Osteoblast (primary cell): ENCODE data around the gene ABCC1. TPM values are rescaled to one million over a fixed set of nuclear protein-coding genes. Genes with fewer than 3 reads are reported as not detected.
"Not testable (repeated sequence)": the region's sequence is repeated elsewhere in the genome, so short reads cannot be mapped to it uniquely, and the experiment has no call there.

ENCODE experiments used
- DNase-seq: peaks from one replicate; pipeline ENCODE4 v3.0.0; 2011; ENCODE audit warnings: low spot score, mixed read lengths; ENCODE audit not compliant: insufficient read length; ENCODE audit errors: missing footprints
- H2AFZ ChIP-seq: 2 replicates; pipeline ENCODE4 v1.6.0; 2011; ENCODE audit warnings: mild to moderate bottlenecking, low read length
- H3K27ac ChIP-seq: 2 replicates; pipeline ENCODE4 v1.5.1; 2011; ENCODE audit warnings: mild to moderate bottlenecking, low read depth, low read length, moderate library complexity
- H3K27me3 ChIP-seq: 2 replicates; pipeline ENCODE4 v1.6.0; 2012; ENCODE audit warnings: mild to moderate bottlenecking, control low read depth, inconsistent platforms, low read length, moderate library complexity; ENCODE audit not compliant: insufficient read depth
- H3K36me3 ChIP-seq: 2 replicates; pipeline ENCODE4 v1.5.1; 2011; ENCODE audit warnings: mild to moderate bottlenecking, low read length, control low read depth, moderate library complexity; ENCODE audit not compliant: insufficient read depth
- H3K4me1 ChIP-seq: 2 replicates; pipeline ENCODE4 v1.5.1; 2011; ENCODE audit warnings: mild to moderate bottlenecking, low read length, control low read depth, moderate library complexity; ENCODE audit not compliant: insufficient read depth
- H3K4me2 ChIP-seq: 2 replicates; pipeline ENCODE4 v1.6.0; 2011; ENCODE audit warnings: mild to moderate bottlenecking, low read length; ENCODE audit not compliant: insufficient read depth
- H3K4me3 ChIP-seq: fragments of 200-600 bp; sonication (generic); 3 replicates; pipeline ENCODE4 v1.5.1; 2012; ENCODE audit warnings: mild to moderate bottlenecking, low read length, inconsistent platforms; ENCODE audit not compliant: insufficient read depth
- H3K79me2 ChIP-seq: 2 replicates; pipeline ENCODE4 v1.6.0; 2012; ENCODE audit warnings: mild to moderate bottlenecking, low read length, control low read depth, inconsistent platforms; ENCODE audit not compliant: insufficient read depth
- H3K9me3 ChIP-seq: 2 replicates; pipeline ENCODE4 v1.5.1; 2011; ENCODE audit warnings: low read depth, low read length, control low read depth
- H4K20me1 ChIP-seq: 2 replicates; pipeline ENCODE4 v1.6.0; 2012; ENCODE audit warnings: mild to moderate bottlenecking, low read length, control low read depth; ENCODE audit not compliant: insufficient read depth
- CTCF ChIP-seq: IDR thresholded peaks from 2 replicates; pipeline ENCODE4 v1.5.1; 2011; ENCODE audit warnings: mild to moderate bottlenecking, low read depth, low read length, moderate library complexity; ENCODE audit errors: extremely low read depth
- total RNA-seq: library from RNA; depleted of rRNA; stranded (reverse); fragments of >200 nt; gene quantifications from 2 replicates; pipeline ENCODE4 v1.2.3, GENCODE V29; 2012

Gene ABCC1
- total RNA-seq, 1 donor, result 33.7 TPM

- no peak for TF ChIP-seq CTCF
- Histone ChIP-seq H3K27me3 (peaks cover 8% of the 10 kb centered on the region), H3K4me1 (no peaks in the 10 kb centered on the region), H3K27ac (no peak overlapping the region), H3K36me3 (no peaks in the 10 kb centered on the region), H2AFZ (no peak overlapping the region), H4K20me1 (no peaks in the 10 kb centered on the region), H3K9me3 (no peaks in the 10 kb centered on the region), H3K4me2 (no peak overlapping the region), H3K79me2 (no peaks in the 10 kb centered on the region), H3K4me3 (no peak overlapping the region)
- DNase-seq, result no peak
These were observed 237.4 kb downstream of the ABCC1 start for GRCh38 chr16:16186820-16187219.

GRCh38 chr16:16188827-16189226 lies 239.4 kb downstream of the ABCC1 start:
- Histone ChIP-seq H3K27me3 (peaks cover 15% of the 10 kb centered on the region), H3K79me2 (no peaks in the 10 kb centered on the region), H3K9me3 (no peaks in the 10 kb centered on the region), H3K4me3 (no peak overlapping the region), H3K36me3 (no peaks in the 10 kb centered on the region), H3K27ac (no peak overlapping the region), H2AFZ (no peak overlapping the region), H3K4me2 (no peak overlapping the region), H4K20me1 (no peaks in the 10 kb centered on the region), H3K4me1 (no peaks in the 10 kb centered on the region)
- no peak for DNase-seq
- no peak for TF ChIP-seq CTCF

DNA sequence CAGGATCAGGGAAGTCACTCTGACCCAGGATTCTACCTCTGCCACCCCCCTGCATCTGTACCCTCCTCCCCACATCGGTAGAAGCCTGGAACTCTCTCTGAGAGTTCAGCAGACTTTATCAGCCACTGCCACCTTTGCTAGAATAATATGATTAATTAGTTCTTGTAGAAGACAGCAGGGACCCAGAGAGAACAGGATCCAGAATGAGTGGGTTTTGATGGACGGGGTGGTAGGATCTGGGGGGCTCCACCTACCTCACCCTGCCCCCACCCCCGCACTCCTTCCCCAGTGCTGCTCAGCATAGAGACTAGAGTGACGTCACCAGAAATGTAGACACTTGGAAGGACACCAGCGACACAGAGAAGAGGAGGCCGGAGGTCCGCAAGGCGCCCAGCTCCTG lies 240.4 kb downstream of the ABCC1 start:
- H3K9me3 ChIP-seq, result no peaks in the 10 kb centered on the region
- H3K4me1 ChIP-seq, result no peaks in the 10 kb centered on the region
- no peaks in the 10 kb centered on the region for H4K20me1 ChIP-seq
- DNase-seq, result no peak
- no peak overlapping the region for H2AFZ ChIP-seq
- H3K4me2 ChIP-seq, result no peak overlapping the region
- TF ChIP-seq CTCF, result no peak
- H3K4me3 ChIP-seq, result no peak overlapping the region
- no peak overlapping the region for H3K27ac ChIP-seq
- peaks cover 17% of the 10 kb centered on the region for H3K27me3 ChIP-seq
- no peaks in the 10 kb centered on the region for H3K36me3 ChIP-seq
- no peaks in the 10 kb centered on the region for H3K79me2 ChIP-seq

GRCh38 chr16:16190546-16190945 lies 241.1 kb downstream of the ABCC1 start:
- Histone ChIP-seq H3K27ac (no peak overlapping the region), H3K79me2 (no peaks in the 10 kb centered on the region), H3K4me1 (no peaks in the 10 kb centered on the region), H4K20me1 (no peaks in the 10 kb centered on the region), H2AFZ (no peak overlapping the region), H3K4me2 (no peak overlapping the region), H3K27me3 (peaks cover 17% of the 10 kb centered on the region), H3K36me3 (no peaks in the 10 kb centered on the region), H3K4me3 (no peak overlapping the region), H3K9me3 (no peaks in the 10 kb centered on the region)
- TF ChIP-seq CTCF, result no peak
- no peak for DNase-seq

DNA sequence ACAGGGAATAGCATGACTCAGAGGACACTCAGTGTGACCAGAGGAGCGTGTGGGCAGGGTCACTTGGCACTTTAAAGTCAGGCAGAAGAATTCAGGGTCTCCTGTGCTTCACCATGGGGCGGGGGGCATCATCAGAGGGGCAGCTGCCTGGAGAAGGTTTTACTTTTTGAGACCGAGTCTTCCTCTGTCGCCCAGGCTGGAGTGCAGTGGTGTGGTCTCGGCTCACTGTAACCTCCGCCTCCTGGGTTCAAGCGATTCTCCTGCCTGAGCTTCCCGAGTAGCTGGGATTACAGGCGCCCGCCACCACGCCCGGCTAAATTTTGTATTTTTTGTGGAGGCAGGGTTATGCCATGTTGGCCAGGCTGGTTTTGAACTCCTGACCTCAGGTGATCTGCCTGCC lies 241.6 kb downstream of the ABCC1 start:
- DNase-seq, H3K36me3 ChIP-seq, H3K4me3 ChIP-seq, H2AFZ ChIP-seq, H3K9me3 ChIP-seq, H3K4me2 ChIP-seq, H3K79me2 ChIP-seq, H3K4me1 ChIP-seq, H3K27ac ChIP-seq, H4K20me1 ChIP-seq: not testable (repeated sequence)
- H3K27me3 ChIP-seq, result peaks cover 14% of the 10 kb centered on the region
